HepG2 (cell line): ENCODE data around the gene C6orf15. TPM values are rescaled to one million over a fixed set of nuclear protein-coding genes. Genes with fewer than 3 reads are reported as not detected.

Source experiments
- ATAC-seq: fragments of 200-7000 bp; cut with Tn5 transposase; 3 replicates; pipeline ENCODE4 v1.9.1; 2020; ENCODE audit warnings: mild to moderate bottlenecking, moderate library complexity
- BruUV-seq: library from RNA; stranded (reverse); fragments of 400-500 nt; replicated peaks from 2 replicates; lab custom pipeline; 2021; lab: Mats Ljungman, UMichigan
- CTCF ChIA-PET: fragments of 300-600 bp; formaldehyde crosslinking; extraction: SDS; loops from one replicate; lab custom pipeline; 2021; ENCODE audit warnings: low total read pairs, inconsistent platforms, low intra/inter-chr PET ratio; lab: Yijun Ruan, JAX
- POLR2A ChIA-PET: fragments of 350-600 bp; sonication (Branson Sonifier 250); formaldehyde crosslinking; loops from one replicate; lab custom pipeline; 2020; ENCODE audit warnings: antibody characterized with exemption, inconsistent platforms; lab: Yijun Ruan, JAX
- DNase-seq: peaks from one replicate; pipeline ENCODE4 v3.0.0-alpha.2; 2015; ENCODE audit warnings: low spot score
- FAIRE-seq: peaks from 3 replicates; lab custom pipeline; 2011; peaks lifted over from hg19 to GRCh38; lab: Jason Lieb, UNC
- H2AFZ ChIP-seq: one replicate; pipeline ENCODE4 v1.6.1; 2011; ENCODE audit warnings: low read length, inconsistent platforms
- H3K27ac ChIP-seq: fragments of 300-600 bp; 3 replicates; pipeline ENCODE4 v1.8.0; 2011; ENCODE audit warnings: mixed run types, mild to moderate bottlenecking, mixed read lengths, low read length, inconsistent platforms; ENCODE audit not compliant: insufficient read depth; ENCODE audit errors: extremely low read length
- H3K27me3 ChIP-seq, 2 experiments: fragments of 200-600 bp in 1 of 2; 2 replicates in 1 of 2; 3 replicates in 1 of 2; pipeline versions ENCODE4 v1.6.0 to v1.8.0; 2011; ENCODE audit warnings: low read length in 2 of 2, mild to moderate bottlenecking in 2 of 2, moderate library complexity in 2 of 2, inconsistent platforms in 1 of 2; ENCODE audit not compliant: insufficient read depth in 2 of 2, control insufficient read depth in 1 of 2
- H3K36me3 ChIP-seq, 2 experiments: fragments of 200-600 bp in 1 of 2; replicated peaks in 1 of 2; 2 replicates in 1 of 2; 3 replicates in 1 of 2; pipeline versions ENCODE4 v1.5.1 to v1.8.0; 2011; ENCODE audit warnings: low read length in 2 of 2, inconsistent platforms in 1 of 2; ENCODE audit not compliant: insufficient read depth in 2 of 2, control insufficient read depth in 1 of 2
- H3K4me1 ChIP-seq: 2 replicates; pipeline ENCODE4 v1.5.1; 2012; ENCODE audit warnings: low read length, inconsistent platforms; ENCODE audit not compliant: insufficient read depth
- H3K4me2 ChIP-seq: 2 replicates; pipeline ENCODE4 v1.6.0; 2011; ENCODE audit warnings: low read depth, low read length, inconsistent platforms
- H3K4me3 ChIP-seq, 3 experiments: fragments of 200-600 bp in 1 of 3; sonication (generic), shearing (Covaris generic) in 1 of 3; replicated peaks in 1 of 3; 2 replicates each; pipeline ENCODE4 v1.5.1; 2011 to 2016; ENCODE audit warnings: low read length in 3 of 3, inconsistent platforms in 2 of 3, low read depth in 2 of 3, mild to moderate bottlenecking in 2 of 3, control low read depth in 1 of 3, mixed read lengths in 1 of 3; ENCODE audit not compliant: insufficient read depth in 1 of 3
- H3K79me2 ChIP-seq: one replicate; pipeline ENCODE4 v1.6.1; 2011; ENCODE audit warnings: low read length, inconsistent platforms; ENCODE audit not compliant: insufficient read depth
- H3K9ac ChIP-seq: 2 replicates; pipeline ENCODE4 v1.6.0; 2011; ENCODE audit warnings: mild to moderate bottlenecking, low read depth, low read length, inconsistent platforms; ENCODE audit not compliant: insufficient read depth
- H3K9me3 ChIP-seq: 2 replicates; pipeline ENCODE4 v1.5.1; 2012; ENCODE audit warnings: mild to moderate bottlenecking, low read length
- H4K20me1 ChIP-seq: 2 replicates; pipeline ENCODE4 v1.6.0; 2011; ENCODE audit warnings: inconsistent platforms, mild to moderate bottlenecking, low read length, moderate library complexity; ENCODE audit not compliant: insufficient read depth
- ARNTL ChIP-seq: sonication (generic); formaldehyde crosslinking; IDR thresholded peaks from 2 replicates; pipeline ENCODE4 v1.4.0; 2020; ENCODE audit warnings: mild to moderate bottlenecking, missing genetic modification reagents
- HDAC2 ChIP-seq: sonication (generic); formaldehyde crosslinking; IDR thresholded peaks from 2 replicates; pipeline ENCODE4 v1.4.0; 2020; ENCODE audit warnings: missing genetic modification reagents
- JDP2 ChIP-seq: sonication (generic); formaldehyde crosslinking; IDR thresholded peaks from 2 replicates; pipeline ENCODE4 v1.8.1; 2022; ENCODE audit warnings: missing genetic modification reagents, borderline replicate concordance
- NCOA2 ChIP-seq: sonication (generic); formaldehyde crosslinking; IDR thresholded peaks from 2 replicates; pipeline ENCODE4 v1.8.0; 2022; ENCODE audit warnings: inconsistent platforms
- YEATS2 ChIP-seq: sonication (generic); formaldehyde crosslinking; IDR thresholded peaks from 2 replicates; pipeline ENCODE4 v1.4.0; 2020; ENCODE audit warnings: missing genetic modification reagents, borderline replicate concordance
- ZNF260 ChIP-seq: sonication (generic); formaldehyde crosslinking; IDR thresholded peaks from 2 replicates; pipeline ENCODE4 v1.4.0; 2020; ENCODE audit warnings: missing genetic modification reagents, low read depth, mild to moderate bottlenecking, borderline replicate concordance
- ZNF652 ChIP-seq: IDR thresholded peaks from 2 replicates; pipeline ENCODE4 v1.6.1; 2016; ENCODE audit warnings: low read depth, borderline replicate concordance
- ZSCAN21 ChIP-seq: sonication (generic); formaldehyde crosslinking; IDR thresholded peaks from 2 replicates; pipeline ENCODE4 v1.8.0; 2022; ENCODE audit warnings: mild to moderate bottlenecking, missing genetic modification reagents, moderate library complexity, borderline replicate concordance
- WGBS: methylation state at CpG from one replicate; pipeline ENCODE4 v1.1.6; 2017; ENCODE audit warnings: low lambda C conversion rate; 5-methylcytosine and 5-hydroxymethylcytosine counted together
- in situ Hi-C: cut with HindIII; loops from 2 replicates; pipeline ENCODE4 v1.10.0; 2017; ENCODE audit warnings: low pct_unique_long_range_greater_than_20kb; ENCODE audit not compliant: extremely low pct_ligation_motif_present
- intact Hi-C: fragments of 100-400 bp; cut with micrococcal nuclease; formaldehyde crosslinking; loops from one replicate; pipeline ENCODE4 v1.10.0; 2022; ENCODE audit not compliant: unreplicated experiment
- polyA plus RNA-seq, 8 experiments: library from polyadenylated mRNA; depleted of rRNA in 3 of 8; stranded (reverse) in 7 of 8; unstranded in 1 of 8; fragments of >200 nt; fragmentation: Illumina TruSeq in 4 of 8; extraction: Trizol in 4 of 8; gene quantifications; 2 replicates each; pipeline versions ENCODE4 v1.2.1 to v1.2.3, GENCODE V29; 2011 to 2016; ENCODE audit warnings: low read depth in 4 of 8, missing spikeins in 1 of 8, mixed read lengths in 1 of 8; ENCODE audit not compliant: insufficient read depth in 1 of 8
- total RNA-seq, 5 experiments: library from RNA; depleted of rRNA; stranded (reverse); fragments of >200 nt; fragmentation: Illumina TruSeq; extraction: Trizol; gene quantifications; 2 replicates each; pipeline ENCODE4 v1.2.3, GENCODE V29; 2016; ENCODE audit warnings: low read depth in 1 of 5
- TF ChIP-seq, protein P1 (sequence below): sonication (generic); formaldehyde crosslinking; IDR thresholded peaks from 2 replicates; pipeline ENCODE4 v1.5.0; 2020; ENCODE audit warnings: mild to moderate bottlenecking, missing genetic modification reagents, moderate library complexity
- TF ChIP-seq, protein P2 (sequence below): sonication (generic); formaldehyde crosslinking; IDR thresholded peaks from 2 replicates; pipeline ENCODE4 v1.5.0; 2020; ENCODE audit warnings: mild to moderate bottlenecking, missing genetic modification reagents

C6orf15 gene
- total and polyA plus RNA-seq, 2 of the 13 experiments (the other 11 are each of a cell fraction or from before 2014, with no cell fraction given) = not detected

DNA sequence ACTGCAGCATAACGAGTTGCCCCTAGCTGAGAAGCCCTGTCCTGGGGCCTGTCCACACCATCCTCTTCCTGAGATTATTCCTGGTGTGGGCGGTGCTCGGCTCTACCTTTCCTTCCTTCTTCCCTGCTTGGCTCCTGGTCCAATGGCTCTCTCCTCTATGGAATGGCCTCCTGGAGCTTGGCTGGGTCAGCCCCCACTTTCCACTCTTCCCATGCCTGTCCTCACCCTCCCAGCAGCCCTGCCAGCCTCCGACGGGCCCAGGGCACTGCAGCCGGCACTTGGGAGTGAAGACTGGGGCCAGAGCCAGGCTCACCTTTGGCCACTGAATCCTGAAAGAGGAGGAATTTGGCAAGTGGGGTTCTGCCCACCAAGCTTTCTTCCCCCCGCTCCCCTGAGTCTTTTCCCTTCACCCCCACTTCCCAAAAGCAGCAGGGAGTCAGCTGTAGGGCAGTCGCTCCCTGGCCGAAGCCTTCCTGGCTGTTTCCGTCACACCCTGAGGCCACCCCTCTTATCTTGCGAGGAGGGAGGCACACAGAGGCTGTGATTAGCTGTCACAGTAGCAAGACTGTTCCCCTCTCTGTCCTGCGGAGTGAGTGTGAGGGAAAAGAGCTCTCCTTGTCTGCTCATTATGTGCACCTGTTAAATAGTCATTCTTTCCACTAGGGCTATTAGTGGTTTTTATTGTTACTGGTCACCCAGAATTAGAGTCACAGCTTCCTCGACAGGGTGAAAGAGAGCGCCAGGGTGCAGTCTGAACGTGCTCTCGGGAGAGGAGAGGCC, 14.2 kb upstream of the C6orf15 start:
- no peak overlapping the region for H3K4me2 ChIP-seq
- no peaks in the 10 kb centered on the region for H3K36me3 ChIP-seq
- no peak overlapping the region for H3K9ac ChIP-seq
- DNase-seq (no peak), FAIRE-seq (no peak), ATAC-seq (no peak)
- in situ Hi-C loops (no loop called here), intact Hi-C loops (loop anchor here (2.0 kb wide), 1 partner anchor 16 kb away; no protein-coding TSS in a partner anchor)
- H4K20me1 ChIP-seq = no peaks in the 10 kb centered on the region
- H3K79me2 ChIP-seq = no peaks in the 10 kb centered on the region
- BruUV-seq = no TSS peak
- TF ChIP-seq ZNF260 (CRISPR knock-in tag) (no peak), ZSCAN21 (CRISPR knock-in tag) (no peak), JDP2 (no peak), YEATS2 (CRISPR knock-in tag) (no peak), HDAC2 (CRISPR knock-in tag) (no peak), ARNTL (CRISPR knock-in tag) (no peak), NCOA2 (no peak), ZNF652 (CRISPR knock-in tag) (no peak)
- TF ChIP-seq, protein P1, sequence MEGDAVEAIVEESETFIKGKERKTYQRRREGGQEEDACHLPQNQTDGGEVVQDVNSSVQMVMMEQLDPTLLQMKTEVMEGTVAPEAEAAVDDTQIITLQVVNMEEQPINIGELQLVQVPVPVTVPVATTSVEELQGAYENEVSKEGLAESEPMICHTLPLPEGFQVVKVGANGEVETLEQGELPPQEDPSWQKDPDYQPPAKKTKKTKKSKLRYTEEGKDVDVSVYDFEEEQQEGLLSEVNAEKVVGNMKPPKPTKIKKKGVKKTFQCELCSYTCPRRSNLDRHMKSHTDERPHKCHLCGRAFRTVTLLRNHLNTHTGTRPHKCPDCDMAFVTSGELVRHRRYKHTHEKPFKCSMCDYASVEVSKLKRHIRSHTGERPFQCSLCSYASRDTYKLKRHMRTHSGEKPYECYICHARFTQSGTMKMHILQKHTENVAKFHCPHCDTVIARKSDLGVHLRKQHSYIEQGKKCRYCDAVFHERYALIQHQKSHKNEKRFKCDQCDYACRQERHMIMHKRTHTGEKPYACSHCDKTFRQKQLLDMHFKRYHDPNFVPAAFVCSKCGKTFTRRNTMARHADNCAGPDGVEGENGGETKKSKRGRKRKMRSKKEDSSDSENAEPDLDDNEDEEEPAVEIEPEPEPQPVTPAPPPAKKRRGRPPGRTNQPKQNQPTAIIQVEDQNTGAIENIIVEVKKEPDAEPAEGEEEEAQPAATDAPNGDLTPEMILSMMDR (CRISPR knock-in tag) = no peak
- TF ChIP-seq, protein P2, sequence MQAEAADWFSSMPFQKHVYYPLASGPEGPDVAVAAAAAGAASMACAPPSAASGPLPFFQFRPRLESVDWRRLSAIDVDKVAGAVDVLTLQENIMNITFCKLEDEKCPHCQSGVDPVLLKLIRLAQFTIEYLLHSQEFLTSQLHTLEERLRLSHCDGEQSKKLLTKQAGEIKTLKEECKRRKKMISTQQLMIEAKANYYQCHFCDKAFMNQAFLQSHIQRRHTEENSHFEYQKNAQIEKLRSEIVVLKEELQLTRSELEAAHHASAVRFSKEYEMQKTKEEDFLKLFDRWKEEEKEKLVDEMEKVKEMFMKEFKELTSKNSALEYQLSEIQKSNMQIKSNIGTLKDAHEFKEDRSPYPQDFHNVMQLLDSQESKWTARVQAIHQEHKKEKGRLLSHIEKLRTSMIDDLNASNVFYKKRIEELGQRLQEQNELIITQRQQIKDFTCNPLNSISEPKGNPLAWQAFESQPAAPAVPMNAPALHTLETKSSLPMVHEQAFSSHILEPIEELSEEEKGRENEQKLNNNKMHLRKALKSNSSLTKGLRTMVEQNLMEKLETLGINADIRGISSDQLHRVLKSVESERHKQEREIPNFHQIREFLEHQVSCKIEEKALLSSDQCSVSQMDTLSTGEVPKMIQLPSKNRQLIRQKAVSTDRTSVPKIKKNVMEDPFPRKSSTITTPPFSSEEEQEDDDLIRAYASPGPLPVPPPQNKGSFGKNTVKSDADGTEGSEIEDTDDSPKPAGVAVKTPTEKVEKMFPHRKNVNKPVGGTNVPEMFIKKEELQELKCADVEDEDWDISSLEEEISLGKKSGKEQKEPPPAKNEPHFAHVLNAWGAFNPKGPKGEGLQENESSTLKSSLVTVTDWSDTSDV (CRISPR knock-in tag) = no peak
- peaks cover 7% of the 10 kb centered on the region for H3K4me1 ChIP-seq
- POLR2A ChIA-PET = no interaction called here
- no peaks in the 10 kb centered on the region for H3K9me3 ChIP-seq
- 36% methylated on average over 16 of the region's 16 CpGs for WGBS
- H3K27ac ChIP-seq = no peak overlapping the region
- CTCF ChIA-PET = no interaction called here
- H2AFZ ChIP-seq = no peak overlapping the region
- no peak overlapping the region for H3K4me3 ChIP-seq
- H3K27me3 ChIP-seq = peaks cover 0 to 45% of the 10 kb centered on the region in 2 experiments; a peak in 3 of 5 replicates
